Osteoblast (primary cell): ENCODE results near the gene TMEM63B. TPM values are rescaled to one million over a fixed set of nuclear protein-coding genes. Genes with fewer than 3 reads are reported as not detected.

Experiments
- DNase-seq: peaks from one replicate; pipeline ENCODE4 v3.0.0; 2011; ENCODE audit warnings: low spot score, mixed read lengths; ENCODE audit not compliant: insufficient read length; ENCODE audit errors: missing footprints
- H2AFZ ChIP-seq: 2 replicates; pipeline ENCODE4 v1.6.0; 2011; ENCODE audit warnings: mild to moderate bottlenecking, low read length
- H3K27ac ChIP-seq: 2 replicates; pipeline ENCODE4 v1.5.1; 2011; ENCODE audit warnings: mild to moderate bottlenecking, low read depth, low read length, moderate library complexity
- H3K27me3 ChIP-seq: 2 replicates; pipeline ENCODE4 v1.6.0; 2012; ENCODE audit warnings: mild to moderate bottlenecking, control low read depth, inconsistent platforms, low read length, moderate library complexity; ENCODE audit not compliant: insufficient read depth
- H3K36me3 ChIP-seq: 2 replicates; pipeline ENCODE4 v1.5.1; 2011; ENCODE audit warnings: mild to moderate bottlenecking, low read length, control low read depth, moderate library complexity; ENCODE audit not compliant: insufficient read depth
- H3K4me1 ChIP-seq: 2 replicates; pipeline ENCODE4 v1.5.1; 2011; ENCODE audit warnings: mild to moderate bottlenecking, low read length, control low read depth, moderate library complexity; ENCODE audit not compliant: insufficient read depth
- H3K4me2 ChIP-seq: 2 replicates; pipeline ENCODE4 v1.6.0; 2011; ENCODE audit warnings: mild to moderate bottlenecking, low read length; ENCODE audit not compliant: insufficient read depth
- H3K4me3 ChIP-seq: fragments of 200-600 bp; sonication (generic); 3 replicates; pipeline ENCODE4 v1.5.1; 2012; ENCODE audit warnings: mild to moderate bottlenecking, low read length, inconsistent platforms; ENCODE audit not compliant: insufficient read depth
- H3K79me2 ChIP-seq: 2 replicates; pipeline ENCODE4 v1.6.0; 2012; ENCODE audit warnings: mild to moderate bottlenecking, low read length, control low read depth, inconsistent platforms; ENCODE audit not compliant: insufficient read depth
- H3K9me3 ChIP-seq: 2 replicates; pipeline ENCODE4 v1.5.1; 2011; ENCODE audit warnings: low read depth, low read length, control low read depth
- H4K20me1 ChIP-seq: 2 replicates; pipeline ENCODE4 v1.6.0; 2012; ENCODE audit warnings: mild to moderate bottlenecking, low read length, control low read depth; ENCODE audit not compliant: insufficient read depth
- CTCF ChIP-seq: IDR thresholded peaks from 2 replicates; pipeline ENCODE4 v1.5.1; 2011; ENCODE audit warnings: mild to moderate bottlenecking, low read depth, low read length, moderate library complexity; ENCODE audit errors: extremely low read depth
- total RNA-seq: library from RNA; depleted of rRNA; stranded (reverse); fragments of >200 nt; gene quantifications from 2 replicates; pipeline ENCODE4 v1.2.3, GENCODE V29; 2012

TMEM63B gene
- total RNA-seq, 1 donor = 36.6 TPM

DNA sequence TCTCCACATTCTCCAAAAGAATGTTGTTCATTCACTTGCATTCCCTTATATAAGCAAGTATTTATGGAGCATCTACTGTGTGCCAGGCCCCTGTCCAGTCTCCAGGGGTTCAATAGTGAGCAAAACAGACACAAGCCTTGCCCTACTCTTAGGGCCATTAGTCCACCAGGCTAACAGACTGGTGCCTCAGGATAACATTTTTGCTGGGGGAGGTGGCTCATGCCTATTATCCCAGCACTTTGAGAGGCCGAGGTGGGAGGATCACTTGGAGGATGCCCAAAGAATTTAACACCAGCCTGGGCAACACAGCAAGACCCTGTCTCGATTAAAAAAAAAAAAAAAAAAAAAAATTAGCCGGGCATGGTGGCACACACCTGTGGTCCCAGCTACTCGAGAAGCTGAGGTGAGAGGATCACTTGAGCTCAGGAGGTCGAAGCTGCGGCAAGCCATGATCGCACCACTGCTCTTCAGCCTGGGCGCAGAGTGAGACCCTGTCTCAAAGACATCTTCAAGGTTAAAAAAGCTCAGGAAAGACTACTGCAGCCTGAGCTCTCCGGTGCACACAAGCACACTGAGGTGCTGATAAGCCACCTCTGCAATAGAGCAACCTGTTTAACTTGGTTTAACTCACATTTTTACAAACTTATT, 51.2 kb downstream of the TMEM63B start:
- Histone ChIP-seq H3K27ac (no peak overlapping the region), H2AFZ (no peak overlapping the region), H3K4me2 (no peak overlapping the region), H3K4me3 (no peak overlapping the region), H3K79me2 (no peaks in the 10 kb centered on the region), H3K27me3 (no peaks in the 10 kb centered on the region), H4K20me1 (no peaks in the 10 kb centered on the region), H3K36me3 (no peaks in the 10 kb centered on the region), H3K9me3 (no peaks in the 10 kb centered on the region), H3K4me1 (peaks cover 21% of the 10 kb centered on the region)
- TF ChIP-seq CTCF = no peak
- DNase-seq = peak; percentile 86

DNA sequence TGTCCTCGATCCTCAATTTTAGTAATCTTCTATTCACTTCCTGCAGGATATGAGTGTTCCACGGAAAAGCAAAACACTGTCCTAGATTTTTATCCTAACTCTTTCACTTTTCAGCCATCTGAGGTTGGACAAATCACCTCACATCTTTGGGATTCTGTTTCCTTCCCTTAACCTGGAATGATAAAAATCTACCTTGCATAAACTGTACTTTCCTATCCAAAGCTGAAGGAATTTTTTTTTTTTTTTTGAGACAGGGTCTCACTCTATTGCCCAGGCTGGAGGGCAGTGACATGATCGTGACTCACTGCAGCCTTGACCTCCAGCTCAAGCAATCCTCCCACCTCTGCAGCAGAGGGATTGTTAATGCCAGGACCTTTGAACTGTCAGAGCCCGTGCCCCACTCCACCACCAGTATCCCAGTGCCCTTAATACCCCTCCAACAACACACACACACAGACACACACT, 51.8 kb downstream of the TMEM63B start:
- DNase-seq = no peak
- H3K4me2 ChIP-seq = no peak overlapping the region
- no peak overlapping the region for H3K27ac ChIP-seq

DNA sequence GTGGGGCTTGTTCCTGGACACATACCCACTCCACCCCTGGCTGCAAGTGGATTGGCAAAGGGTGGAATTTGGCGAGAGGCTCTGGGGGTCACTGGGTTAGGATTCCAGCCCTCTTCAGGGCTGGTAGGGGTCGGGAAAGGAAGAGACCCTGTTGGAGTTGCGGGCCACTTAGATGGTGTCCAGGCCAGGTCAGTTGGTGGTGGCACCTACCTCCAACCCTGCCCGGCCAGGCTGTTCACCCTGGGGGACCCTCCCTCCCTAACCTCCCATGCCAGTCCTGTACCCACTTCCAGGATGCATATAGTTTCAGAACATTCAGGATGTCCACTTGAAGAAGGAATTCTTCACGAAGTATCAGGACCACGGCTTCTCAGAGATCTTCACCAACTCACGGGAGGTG, 52.3 kb downstream of the TMEM63B start:
- no peak overlapping the region for H3K4me2 ChIP-seq
- no peak overlapping the region for H3K4me3 ChIP-seq
- no peak overlapping the region for H3K27ac ChIP-seq
- no peaks in the 10 kb centered on the region for H4K20me1 ChIP-seq
- no peaks in the 10 kb centered on the region for H3K9me3 ChIP-seq
- DNase-seq = no peak
- H2AFZ ChIP-seq = no peak overlapping the region
- no peaks in the 10 kb centered on the region for H3K79me2 ChIP-seq
- peaks cover 21% of the 10 kb centered on the region for H3K4me1 ChIP-seq
- no peaks in the 10 kb centered on the region for H3K36me3 ChIP-seq
- H3K27me3 ChIP-seq = peaks cover 9% of the 10 kb centered on the region
- TF ChIP-seq CTCF = no peak

More for the DNA sequence above, 51.8 kb downstream of the TMEM63B start:
- Histone ChIP-seq H3K79me2 (no peaks in the 10 kb centered on the region), H3K4me1 (peaks cover 21% of the 10 kb centered on the region), H3K4me3 (no peak overlapping the region), H3K36me3 (no peaks in the 10 kb centered on the region), H3K27me3 (peaks cover 5% of the 10 kb centered on the region), H4K20me1 (no peaks in the 10 kb centered on the region), H3K9me3 (no peaks in the 10 kb centered on the region), H2AFZ (no peak overlapping the region)
- no peak for TF ChIP-seq CTCF

DNA sequence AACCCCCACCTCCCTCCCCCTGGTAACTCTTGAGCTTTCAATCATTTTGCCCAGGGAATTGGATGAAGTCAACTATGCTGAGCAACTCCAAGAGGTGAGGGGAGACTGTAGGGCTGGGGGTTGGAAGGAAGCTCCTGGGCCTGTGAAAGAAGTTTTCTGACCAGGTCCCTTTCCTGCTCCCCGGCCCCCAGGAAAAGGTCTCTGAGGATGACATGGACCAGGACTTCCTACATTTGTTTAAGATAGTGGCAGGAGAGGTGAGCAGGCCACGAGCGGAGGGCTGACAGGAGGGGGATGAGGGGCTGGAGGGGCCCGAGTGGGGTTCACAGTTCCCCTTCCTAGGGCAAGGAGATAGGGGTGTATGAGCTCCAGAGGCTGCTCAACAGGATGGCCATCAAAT, 53.1 kb downstream of the TMEM63B start:
- H3K4me3 ChIP-seq = no peak overlapping the region
- H3K9me3 ChIP-seq = no peaks in the 10 kb centered on the region
- peaks cover 12% of the 10 kb centered on the region for H3K27me3 ChIP-seq
- no peak overlapping the region for H2AFZ ChIP-seq
- H4K20me1 ChIP-seq = no peaks in the 10 kb centered on the region
- no peak overlapping the region for H3K4me2 ChIP-seq
- TF ChIP-seq CTCF = no peak
- no peak for DNase-seq
- no peaks in the 10 kb centered on the region for H3K36me3 ChIP-seq
- H3K4me1 ChIP-seq = peaks cover 21% of the 10 kb centered on the region
- H3K79me2 ChIP-seq = no peaks in the 10 kb centered on the region
- H3K27ac ChIP-seq = no peak overlapping the region
